GM19193 (cell line): ENCODE data around the gene BGN.

Source experiments
- POLR2A ChIP-seq: IDR thresholded peaks from 4 replicates; pipeline ENCODE4 v1.6.1; 2011; ENCODE audit not compliant: insufficient read depth, insufficient read length; ENCODE audit errors: extremely low read depth

BGN gene

DNA sequence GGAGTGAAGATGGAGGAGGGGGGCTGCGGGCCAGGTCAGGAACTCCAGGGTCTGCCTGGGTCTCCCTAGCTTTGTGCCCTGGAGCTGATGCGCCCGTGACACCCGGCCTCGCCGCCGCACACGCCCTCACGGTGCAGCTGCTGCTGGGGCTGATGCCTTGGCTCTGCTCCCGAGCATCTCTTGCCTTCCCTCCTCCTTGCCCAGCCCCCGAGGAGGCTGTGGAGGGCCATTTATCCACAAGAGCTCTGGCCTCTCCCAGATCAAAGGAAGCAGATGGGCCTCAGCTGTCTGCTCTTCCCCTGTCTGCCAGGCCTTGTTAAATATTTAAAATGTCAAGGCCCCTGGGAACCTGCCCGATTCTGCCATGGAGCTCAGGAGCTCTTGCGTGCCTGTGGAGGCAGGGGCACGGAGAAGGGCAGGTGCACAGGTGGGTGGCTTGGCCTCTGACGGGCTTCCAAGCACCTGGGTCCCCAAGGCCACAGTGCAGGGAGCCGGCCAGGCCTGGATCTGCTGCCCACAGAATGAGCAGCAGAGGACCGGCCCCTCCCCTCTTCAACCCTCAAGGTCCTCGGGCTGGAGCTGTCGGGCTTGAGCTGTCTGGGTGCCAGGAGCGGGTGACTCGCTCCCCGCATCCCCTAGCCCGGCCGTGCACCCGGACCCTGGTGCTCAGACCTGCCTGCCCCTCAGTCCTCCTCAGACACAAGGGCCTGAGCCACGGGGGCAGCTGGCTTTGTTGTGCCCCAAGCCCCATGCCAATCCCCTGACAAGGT is 42.9 kb downstream of the BGN start:
- TF ChIP-seq POLR2A = no peak

DNA sequence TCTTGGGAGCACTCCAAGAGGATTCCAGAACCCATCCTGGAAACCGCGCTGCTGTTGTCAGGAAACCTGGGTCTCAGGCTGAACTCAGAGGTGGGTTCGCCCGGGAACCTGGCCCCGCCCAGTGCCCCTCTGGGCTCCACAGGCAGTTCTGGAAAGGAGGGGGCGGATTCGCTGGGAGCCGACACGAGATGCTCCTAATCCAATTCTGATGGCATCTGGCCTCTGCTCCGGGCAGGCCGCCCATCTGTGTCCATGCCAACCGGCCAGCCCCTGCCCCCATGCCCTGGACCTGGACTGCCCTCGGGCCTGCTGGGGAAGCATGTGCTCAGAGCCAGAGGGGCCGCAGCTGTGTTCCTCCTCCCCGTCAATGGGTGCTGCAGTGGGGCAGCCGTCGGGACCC is 43.6 kb downstream of the BGN start:
- TF ChIP-seq POLR2A = no peak

GRCh38 chrX:153539171-153539978 is 44.6 kb downstream of the BGN start:
- no peak for TF ChIP-seq POLR2A

DNA sequence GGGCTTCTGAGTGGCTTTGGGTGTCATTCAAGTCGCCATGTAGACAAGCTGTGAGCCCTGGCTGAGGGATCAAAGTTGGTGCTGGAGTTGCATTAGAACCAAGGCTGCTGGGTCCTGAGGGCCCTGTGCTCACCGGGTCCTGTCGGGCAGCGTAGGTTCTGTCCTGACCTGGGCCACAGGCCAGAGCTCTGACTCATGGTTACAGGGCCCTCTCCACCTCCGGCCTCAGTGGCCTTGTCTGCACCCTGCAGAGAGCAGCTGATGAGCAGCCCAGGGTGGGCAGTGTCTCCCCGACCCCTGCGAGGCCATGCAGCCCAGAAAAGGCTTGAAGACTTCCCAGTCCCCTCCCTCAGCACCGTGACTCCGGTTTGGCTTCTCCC is 45.2 kb downstream of the BGN start:
- no peak for TF ChIP-seq POLR2A

- no peak for TF ChIP-seq POLR2A
Measured at GRCh38 chrX:153544727-153545126, 49.9 kb downstream of the BGN start.

- no peak for TF ChIP-seq POLR2A
Measured at GRCh38 chrX:153546386-153546785, 51.6 kb downstream of the BGN start.

GRCh38 chrX:153547195-153547594 is 52.4 kb downstream of the BGN start:
- no peak for TF ChIP-seq POLR2A

GRCh38 chrX:153549231-153549630 is 54.5 kb downstream of the BGN start:
- TF ChIP-seq POLR2A = no peak

GRCh38 chrX:153549807-153550206 is 55.0 kb downstream of the BGN start:
- TF ChIP-seq POLR2A = no peak

DNA sequence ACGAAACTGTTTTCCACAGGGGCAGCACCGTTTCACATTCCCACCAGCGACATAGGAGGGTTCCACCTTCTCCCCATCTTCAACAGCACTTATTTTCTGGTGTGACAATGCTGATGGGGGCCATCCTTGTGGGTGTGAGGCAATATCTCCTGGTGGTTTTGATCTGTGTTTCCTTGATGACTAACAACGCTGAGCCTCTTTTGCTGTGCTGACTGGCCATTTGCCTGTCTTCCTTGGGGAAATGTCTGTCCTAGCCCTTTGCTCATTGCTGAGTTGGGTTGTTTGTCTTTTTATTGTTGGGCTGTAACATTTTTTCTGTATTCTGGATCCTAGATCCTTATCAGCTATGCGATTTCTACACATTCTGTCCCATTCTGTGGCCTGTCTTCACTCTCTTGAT is 56.4 kb downstream of the BGN start:
- no peak for TF ChIP-seq POLR2A

DNA sequence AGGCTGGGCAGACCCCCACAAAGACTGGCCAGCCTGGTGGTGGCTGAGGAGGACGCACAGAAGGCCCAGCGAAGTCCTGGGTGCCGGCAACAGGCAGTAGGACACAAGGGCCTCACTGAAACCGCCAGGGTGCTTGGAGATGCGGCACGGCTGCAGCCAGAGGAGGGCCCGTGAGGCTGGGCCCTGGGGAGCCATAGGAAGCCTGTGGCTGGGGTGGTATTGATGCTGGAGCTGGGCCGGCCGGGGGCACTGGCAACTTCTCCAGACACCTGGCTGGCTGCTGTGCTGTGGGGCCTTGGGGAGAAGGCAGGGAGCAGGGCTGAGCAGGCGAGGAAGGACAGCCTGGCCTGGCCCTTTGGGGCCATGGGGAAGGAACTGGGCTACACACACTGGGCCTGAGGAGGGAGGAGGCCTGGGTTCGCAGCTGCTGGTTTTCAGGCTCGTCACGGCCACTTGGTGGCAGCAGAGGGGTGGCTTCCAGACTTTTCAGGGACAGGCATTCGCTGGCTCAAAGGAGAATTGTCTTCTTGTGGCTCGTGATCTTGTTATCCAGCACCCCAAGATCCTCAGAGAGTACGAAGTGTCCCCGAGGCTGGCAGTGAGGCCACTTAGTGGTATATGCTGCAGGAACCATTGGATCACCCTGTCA is 59.9 kb downstream of the BGN start:
- TF ChIP-seq POLR2A = no peak

DNA sequence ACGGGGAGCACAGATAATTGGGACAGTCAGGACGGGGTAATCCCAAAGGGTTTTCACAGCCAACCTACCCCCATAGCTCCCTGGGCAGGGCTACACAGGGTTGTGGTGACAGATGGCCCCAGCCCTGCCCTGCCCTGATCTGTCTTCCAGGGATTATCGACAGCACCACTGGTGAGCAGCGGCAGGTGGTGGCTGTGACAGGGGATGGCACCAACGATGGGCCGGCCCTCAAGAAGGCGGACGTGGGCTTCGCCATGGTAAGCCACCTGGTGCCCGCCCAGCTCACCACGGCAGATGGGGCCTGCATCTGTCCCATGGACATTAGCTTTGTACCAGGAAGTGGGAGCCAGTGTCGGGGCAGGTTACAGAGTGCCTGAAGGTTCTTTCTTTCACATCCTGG is 62.0 kb downstream of the BGN start:
- TF ChIP-seq POLR2A = no peak

GRCh38 chrX:153557618-153558355 is 63.0 kb downstream of the BGN start:
- no peak for TF ChIP-seq POLR2A
